H1 (cell line): ENCODE data around the gene KRTAP4-9. TPM values are rescaled to one million over a fixed set of nuclear protein-coding genes. Genes with fewer than 3 reads are reported as not detected.

Experiments
- CTCF ChIA-PET: fragments of 300-600 bp; sonication (Branson Sonifier 250); formaldehyde crosslinking; loops from one replicate; lab custom pipeline; 2021; ENCODE audit not compliant: partially characterized antibody; lab: Charles Lee
- POLR2A ChIA-PET: fragments of 300-600 bp; sonication (Branson Sonifier 250); formaldehyde crosslinking; loops from one replicate; lab custom pipeline; 2021; ENCODE audit warnings: inconsistent platforms; ENCODE audit not compliant: partially characterized antibody; lab: Charles Lee
- DNase-seq, 2 experiments: peaks; one replicate each; pipeline versions ENCODE4 v3.0.0 to v3.0.0-alpha.2; 2010 to 2022; ENCODE audit warnings: low spot score in 2 of 2, low read depth in 1 of 2, mixed read lengths in 1 of 2
- FAIRE-seq: peaks from 2 replicates; lab custom pipeline; 2011; peaks lifted over from hg19 to GRCh38; lab: Jason Lieb, UNC
- H2AFZ ChIP-seq: 2 replicates; pipeline ENCODE4 v1.8.1; 2012; ENCODE audit warnings: low read length, inconsistent platforms
- H2AK5ac ChIP-seq: 2 replicates; pipeline ENCODE4 v1.6.1; 2013; ENCODE audit warnings: low read depth, low read length
- H2BK120ac ChIP-seq: replicated peaks from 2 replicates; pipeline ENCODE3; 2013; ENCODE audit warnings: low read depth, low read length, inconsistent platforms
- H2BK12ac ChIP-seq: 2 replicates; pipeline ENCODE4 v1.6.1; 2013; ENCODE audit warnings: low read depth, low read length
- H2BK15ac ChIP-seq: 2 replicates; pipeline ENCODE4 v1.6.1; 2013; ENCODE audit warnings: low read length
- H2BK20ac ChIP-seq: 2 replicates; pipeline ENCODE4 v1.6.1; 2013; ENCODE audit warnings: low read length
- H2BK5ac ChIP-seq: 2 replicates; pipeline ENCODE4 v1.6.1; 2013; ENCODE audit warnings: low read depth, low read length
- H3K14ac ChIP-seq: 2 replicates; pipeline ENCODE4 v1.6.1; 2013; ENCODE audit warnings: inconsistent platforms; ENCODE audit not compliant: insufficient read length
- H3K18ac ChIP-seq: 2 replicates; pipeline ENCODE4 v1.6.1; 2013; ENCODE audit warnings: low read length; ENCODE audit errors: extremely low read depth
- H3K23ac ChIP-seq: 2 replicates; pipeline ENCODE4 v1.6.1; 2013; ENCODE audit warnings: inconsistent platforms; ENCODE audit not compliant: insufficient read length
- H3K23me2 ChIP-seq: 2 replicates; pipeline ENCODE4 v1.6.1; 2013; ENCODE audit warnings: low read depth, low read length
- H3K27ac ChIP-seq: 2 replicates; pipeline ENCODE4 v1.6.1; 2011; ENCODE audit warnings: low read depth, low read length, inconsistent platforms
- H3K27me3 ChIP-seq, 4 experiments: replicated peaks in 1 of 4; 1 replicate in 1 of 4; 2 replicates in 3 of 4; pipeline versions ENCODE4 v1.6.1 to v1.8.1; 2011 to 2013; ENCODE audit warnings: low read length in 3 of 4, mild to moderate bottlenecking in 3 of 4, inconsistent platforms in 2 of 4, mixed read lengths in 2 of 4, moderate library complexity in 1 of 4; ENCODE audit not compliant: control insufficient read depth in 3 of 4, insufficient read depth in 3 of 4; ENCODE audit errors: extremely low read depth in 1 of 4
- H3K36me3 ChIP-seq, 4 experiments: 2 replicates each; pipeline versions ENCODE4 v1.6.1 to v1.8.1; 2011 to 2013; ENCODE audit warnings: mild to moderate bottlenecking in 4 of 4, low read length in 3 of 4, moderate library complexity in 2 of 4, control low read depth in 1 of 4, inconsistent platforms in 1 of 4; ENCODE audit not compliant: insufficient read depth in 4 of 4, control insufficient read depth in 2 of 4
- H3K4ac ChIP-seq: replicated peaks from 2 replicates; pipeline ENCODE3; 2013; ENCODE audit warnings: low read length, low read depth, mixed read lengths, inconsistent platforms; ENCODE audit not compliant: insufficient read length
- H3K4me1 ChIP-seq, 4 experiments: replicated peaks in 1 of 4; 1 replicate in 1 of 4; 2 replicates in 3 of 4; pipeline versions ENCODE4 v1.6.1 to v1.8.1; 2011 to 2013; ENCODE audit warnings: low read length in 3 of 4, inconsistent platforms in 2 of 4, mixed read lengths in 1 of 4; ENCODE audit not compliant: insufficient read depth in 4 of 4, control insufficient read depth in 3 of 4
- H3K4me2 ChIP-seq, 2 experiments: 2 replicates each; pipeline versions ENCODE4 v1.6.1 to v1.8.1; 2011 to 2013; ENCODE audit warnings: low read depth in 2 of 2, low read length in 2 of 2, control low read depth in 1 of 2, inconsistent platforms in 1 of 2, mild to moderate bottlenecking in 1 of 2; ENCODE audit not compliant: insufficient read depth in 1 of 2
- H3K4me3 ChIP-seq, 4 experiments: fragments of 200-600, 300-600 bp in 1 of 4; sonication (generic), shearing (Covaris generic), sonication (Bioruptor Twin) in 1 of 4; 2 replicates each; pipeline versions ENCODE4 v1.5.1 to v1.8.1; 2011 to 2016; ENCODE audit warnings: low read length in 4 of 4, low read depth in 3 of 4, control low read depth in 2 of 4, inconsistent platforms in 2 of 4, mild to moderate bottlenecking in 2 of 4, mixed read lengths in 1 of 4, moderate library complexity in 1 of 4; ENCODE audit not compliant: insufficient read depth in 2 of 4; ENCODE audit errors: extremely low read depth in 1 of 4
- H3K56ac ChIP-seq: replicated peaks from 2 replicates; pipeline ENCODE3; 2013; ENCODE audit warnings: low read depth, mild to moderate bottlenecking, mixed read lengths, low read length, inconsistent platforms; ENCODE audit not compliant: insufficient read length
- H3K79me1 ChIP-seq: 2 replicates; pipeline ENCODE4 v1.6.1; 2013; ENCODE audit warnings: low read depth, low read length, control low read depth
- H3K79me2 ChIP-seq, 2 experiments: 2 replicates each; pipeline versions ENCODE4 v1.6.1 to v1.8.1; 2012 to 2013; ENCODE audit warnings: low read length in 2 of 2, mild to moderate bottlenecking in 2 of 2, inconsistent platforms in 1 of 2; ENCODE audit not compliant: insufficient read depth in 2 of 2, control insufficient read depth in 1 of 2
- H3K9ac ChIP-seq, 4 experiments: replicated peaks in 1 of 4; 1 replicate in 1 of 4; 2 replicates in 3 of 4; pipeline versions ENCODE4 v1.6.1 to v1.8.1; 2011 to 2013; ENCODE audit warnings: low read depth in 3 of 4, low read length in 3 of 4, control low read depth in 2 of 4, mild to moderate bottlenecking in 2 of 4, moderate library complexity in 2 of 4, inconsistent platforms in 1 of 4; ENCODE audit errors: extremely low read depth in 1 of 4
- H3K9me3 ChIP-seq, 2 experiments: 2 replicates each; pipeline versions ENCODE4 v1.6.1 to v1.8.1; 2012 to 2013; ENCODE audit warnings: mild to moderate bottlenecking in 2 of 2, moderate library complexity in 2 of 2, control low read depth in 1 of 2, inconsistent platforms in 1 of 2, low read depth in 1 of 2, low read length in 1 of 2, mixed read lengths in 1 of 2; ENCODE audit not compliant: insufficient read depth in 2 of 2
- H4K20me1 ChIP-seq, 2 experiments: replicated peaks in 1 of 2; 2 replicates each; pipeline versions ENCODE3 to v1.8.1; 2011 to 2013; ENCODE audit warnings: inconsistent platforms in 2 of 2, low read length in 2 of 2, mild to moderate bottlenecking in 1 of 2; ENCODE audit not compliant: insufficient read depth in 2 of 2, control insufficient read depth in 1 of 2
- H4K5ac ChIP-seq: 2 replicates; pipeline ENCODE4 v1.6.1; 2013; ENCODE audit warnings: low read length, low read depth, mixed read lengths, inconsistent platforms; ENCODE audit not compliant: insufficient read length
- H4K8ac ChIP-seq: 2 replicates; pipeline ENCODE4 v1.8.0; 2013; ENCODE audit warnings: mild to moderate bottlenecking, moderate library complexity, low read length, inconsistent platforms; ENCODE audit not compliant: insufficient read depth; ENCODE audit errors: extremely low read depth
- H4K91ac ChIP-seq: replicated peaks from 2 replicates; pipeline ENCODE3; 2013; ENCODE audit warnings: low read length, mixed read lengths, inconsistent platforms; ENCODE audit not compliant: insufficient read length
- CHD2 ChIP-seq: IDR thresholded peaks from 2 replicates; pipeline ENCODE4 v1.6.1; 2012; ENCODE audit warnings: low read length, improper control_type of control experiment
- CTBP2 ChIP-seq: IDR thresholded peaks from 2 replicates; pipeline ENCODE4 v1.7.0; 2011; ENCODE audit warnings: borderline replicate concordance, mild to moderate bottlenecking, moderate library complexity, mixed read lengths, low read length; ENCODE audit not compliant: insufficient read depth, insufficient read length
- E2F6 ChIP-seq: IDR thresholded peaks from 2 replicates; pipeline ENCODE4 v1.6.1; 2012; ENCODE audit warnings: inconsistent platforms
- NRF1 ChIP-seq: IDR thresholded peaks from 2 replicates; pipeline ENCODE4 v1.6.1; 2011; ENCODE audit warnings: mild to moderate bottlenecking, low read depth, low read length, improper control_type of control experiment
- PHF8 ChIP-seq: fragments of 200-600 bp; sonication (generic); conservative IDR thresholded peaks from 2 replicates; pipeline ENCODE4 v1.7.1; 2012; ENCODE audit warnings: low read depth, mild to moderate bottlenecking, inconsistent platforms, low read length, moderate library complexity
- RAD21 ChIP-seq, 2 experiments: IDR thresholded peaks in 1 of 2; conservative IDR thresholded peaks in 1 of 2; 2 replicates each; pipeline ENCODE4 v1.6.1; 2011; ENCODE audit warnings: low read depth in 2 of 2, low read length in 2 of 2, improper control_type of control experiment in 1 of 2, inconsistent platforms in 1 of 2, mild to moderate bottlenecking in 1 of 2, moderate library complexity in 1 of 2
- SIN3A ChIP-seq, 2 experiments: IDR thresholded peaks in 1 of 2; conservative IDR thresholded peaks in 1 of 2; 2 replicates each; pipeline ENCODE4 v1.6.1; 2011 to 2012; ENCODE audit warnings: low read length in 2 of 2, improper control_type of control experiment in 1 of 2, low read depth in 1 of 2, mild to moderate bottlenecking in 1 of 2
- SIX5 ChIP-seq: IDR thresholded peaks from 2 replicates; pipeline ENCODE4 v1.6.1; 2011; ENCODE audit warnings: mild to moderate bottlenecking, low read depth, low read length
- TAF7 ChIP-seq: optimal IDR thresholded peaks from 2 replicates; pipeline ENCODE3; 2011; ENCODE audit warnings: low read depth, mild to moderate bottlenecking, inconsistent platforms, low read length, moderate library complexity, borderline replicate concordance
- WGBS, 2 experiments: shearing (Covaris generic) in 1 of 2; methylation state at CpG; one replicate each; pipeline versions ENCODE4 v1.1.6 to v1.1.7; 2013 to 2015; ENCODE audit warnings: low lambda C conversion rate in 2 of 2, mixed read lengths in 2 of 2, inconsistent platforms in 1 of 2, low coverage in 1 of 2, missing lambda C conversion rate in 1 of 2; ENCODE audit not compliant: insufficient replicate concordance in 2 of 2, insufficient coverage in 1 of 2, insufficient read length in 1 of 2; ENCODE audit errors: extremely low coverage in 1 of 2, missing lambda C conversion rate in 1 of 2; 5-methylcytosine and 5-hydroxymethylcytosine counted together
- polyA plus RNA-seq, 7 experiments: library from polyadenylated mRNA; depleted of rRNA in 3 of 7; stranded (reverse) in 5 of 7; unstranded in 2 of 7; fragments of >200 nt in 5 of 7; fragments of 200-250 nt in 2 of 7; gene quantifications; 1 replicate in 5 of 7; 2 replicates in 1 of 7; 4 replicates in 1 of 7; pipeline versions ENCODE4 v1.2.1 to v1.2.3, GENCODE V29; 2011 to 2013; ENCODE audit warnings: missing spikeins in 2 of 7, mixed read lengths in 2 of 7
- total RNA-seq: library from RNA; stranded (reverse); fragmentation: NEBNext Ultra II Directional; extraction: Animal tissue kit (Norgen Biotek cat#: 25700); gene quantifications from 2 replicates; pipeline ENCODE4 v1.2.1, GENCODE V29; 2021

The KRTAP4-9 gene
- total and polyA plus RNA-seq, 2 of the 8 experiments (the other 6 are each of a cell fraction or from before 2014, with no cell fraction given), result not detected

DNA sequence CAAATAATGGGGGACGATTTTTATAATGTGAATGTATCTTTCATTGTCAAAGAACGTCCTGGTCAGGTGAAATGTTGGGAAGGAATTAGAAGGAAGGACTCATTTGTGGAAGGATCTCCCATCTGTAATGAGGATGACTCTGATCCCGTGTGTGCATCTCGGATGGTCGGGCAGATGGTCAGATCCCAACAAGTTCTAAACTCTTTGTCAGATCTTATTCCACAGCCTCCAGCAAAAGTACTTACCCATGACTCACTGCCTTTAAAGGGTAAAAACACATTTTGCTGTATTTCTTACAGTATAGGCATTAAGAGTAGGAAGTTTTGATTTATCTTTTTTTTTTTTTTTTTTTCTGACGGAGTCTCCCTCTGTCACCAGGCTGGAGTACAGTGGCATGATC, 6.7 kb upstream of the KRTAP4-9 start:
- no peaks in the 10 kb centered on the region for H4K20me1 ChIP-seq
- no peak overlapping the region for H2BK5ac ChIP-seq
- no peaks in the 10 kb centered on the region for H3K23me2 ChIP-seq
- H3K36me3 ChIP-seq, result no peaks in the 10 kb centered on the region
- H2AFZ ChIP-seq, result no peak overlapping the region
- no peak overlapping the region for H3K4me2 ChIP-seq
- H3K79me2 ChIP-seq, result no peaks in the 10 kb centered on the region
- no peak overlapping the region for H2AK5ac ChIP-seq
- no peaks in the 10 kb centered on the region for H3K79me1 ChIP-seq
- H3K56ac ChIP-seq, result no peak overlapping the region
- H3K23ac ChIP-seq, result no peak overlapping the region
- H3K4me3 ChIP-seq, result no peak overlapping the region
- peaks cover 0 to 4% (median 0%) of the 10 kb centered on the region in 4 experiments; a peak in 2 of 7 replicates for H3K4me1 ChIP-seq
- H2BK20ac ChIP-seq, result no peak overlapping the region
- no peaks in the 10 kb centered on the region for H3K27me3 ChIP-seq
- H2BK120ac ChIP-seq, result no peak overlapping the region
- no peak overlapping the region for H4K91ac ChIP-seq
- no peak overlapping the region for H3K27ac ChIP-seq
- H4K8ac ChIP-seq, result no peak overlapping the region
- no peak overlapping the region for H2BK12ac ChIP-seq
- 0 out of 4 replicates have a peak, but pooled peaks cover 3% of the 10 kb centered on the region in 2 experiments for H3K9me3 ChIP-seq
- DNase-seq, result no peak
- 95% methylated on average over 5 of the region's 6 CpGs; no CpG with 5 or more reads in 1 of the 2 experiments for WGBS, 2 experiments
- no peak for TF ChIP-seq SIX5
- TF ChIP-seq SIN3A (conservative IDR thresholded peaks at IDR 0.05 in 1 of 2, IDR thresholded peaks at IDR 0.05 in 1 of 2; ENCODE audit: low read depth in 1 of 2, low read length in 2 of 2), result no peak
- no peak for TF ChIP-seq NRF1
- no peak for TF ChIP-seq CHD2
- no peak for TF ChIP-seq PHF8
- TF ChIP-seq CTBP2, result no peak
- TF ChIP-seq E2F6, result no peak
- no peak for TF ChIP-seq TAF7
- no peak for TF ChIP-seq RAD21 (IDR thresholded peaks at IDR 0.05 in 1 of 2, conservative IDR thresholded peaks at IDR 0.05 in 1 of 2; ENCODE audit: low read depth in 2 of 2, low read length in 2 of 2)
- TF ChIP-seq, all 59 proteins: peak for 0
- Histone ChIP-seq H3K14ac (no peak overlapping the region), H2BK15ac (no peak overlapping the region), H3K9ac (no peak overlapping the region), H3K18ac (no peak overlapping the region), H3K4ac (no peak overlapping the region), H4K5ac (no peak overlapping the region)
- POLR2A ChIA-PET, result no interaction called here
- CTCF ChIA-PET, result no interaction called here
- FAIRE-seq, result no peak
